HepG2 (cell line): ENCODE measurements around the gene RHOC. TPM values are rescaled to one million over a fixed set of nuclear protein-coding genes. Genes with fewer than 3 reads are reported as not detected.

Source experiments
- ADNP ChIP-seq: sonication (generic); formaldehyde crosslinking; IDR thresholded peaks from 2 replicates; pipeline ENCODE4 v1.4.0; 2020; ENCODE audit warnings: missing genetic modification reagents
- AFF4 ChIP-seq: sonication (generic); formaldehyde crosslinking; IDR thresholded peaks from 2 replicates; pipeline ENCODE4 v1.4.0; 2020; ENCODE audit warnings: missing genetic modification reagents
- BCL3 ChIP-seq: sonication (generic); formaldehyde crosslinking; IDR thresholded peaks from 2 replicates; pipeline ENCODE4 v1.5.1; 2020; ENCODE audit warnings: mild to moderate bottlenecking, missing genetic modification reagents, moderate library complexity
- BRCA1 ChIP-seq: sonication (generic); formaldehyde crosslinking; IDR thresholded peaks from 2 replicates; pipeline ENCODE4 v1.4.0; 2020; ENCODE audit warnings: missing genetic modification reagents
- CEBPZ ChIP-seq: IDR thresholded peaks from 2 replicates; pipeline ENCODE4 v1.6.1; 2012; ENCODE audit warnings: low read length, improper control_type of control experiment
- CENPX ChIP-seq: sonication (generic); formaldehyde crosslinking; IDR thresholded peaks from 2 replicates; pipeline ENCODE4 v1.9.0; 2021; ENCODE audit warnings: mild to moderate bottlenecking, missing genetic modification reagents, moderate library complexity
- HINFP ChIP-seq: sonication (generic); formaldehyde crosslinking; IDR thresholded peaks from 2 replicates; pipeline ENCODE4 v1.4.0; 2020; ENCODE audit warnings: low read depth, mild to moderate bottlenecking, missing genetic modification reagents
- HOXD1 ChIP-seq: sonication (generic); formaldehyde crosslinking; IDR thresholded peaks from 2 replicates; pipeline ENCODE4 v1.5.0; 2020; ENCODE audit warnings: missing genetic modification reagents
- PCBP2 ChIP-seq: fragments of 200-400 bp; formaldehyde crosslinking; optimal IDR thresholded peaks from 2 replicates; pipeline ENCODE3; 2018; ENCODE audit warnings: low read length, low read depth; ENCODE audit not compliant: poor library complexity, severe bottlenecking
- RARG ChIP-seq: sonication (generic); formaldehyde crosslinking; IDR thresholded peaks from 2 replicates; pipeline ENCODE4 v1.4.0; 2020; ENCODE audit warnings: low read depth, mild to moderate bottlenecking, missing genetic modification reagents
- RFXAP ChIP-seq: sonication (generic); formaldehyde crosslinking; IDR thresholded peaks from 2 replicates; pipeline ENCODE4 v1.4.0; 2020; ENCODE audit warnings: missing genetic modification reagents, borderline replicate concordance
- SKI ChIP-seq: fragments of 450-650 bp; IDR thresholded peaks from one replicate; pipeline ENCODE4 v1.6.1; 2018; ENCODE audit warnings: mild to moderate bottlenecking; ENCODE audit not compliant: partially characterized antibody
- ZKSCAN1 ChIP-seq: fragments of 150-350 bp; IDR thresholded peaks from 2 replicates; pipeline ENCODE4 v1.6.1; 2014; ENCODE audit warnings: low read length
- ZNF17 ChIP-seq: sonication (generic); formaldehyde crosslinking; IDR thresholded peaks from 2 replicates; pipeline ENCODE4 v1.5.0; 2020; ENCODE audit warnings: mild to moderate bottlenecking, missing genetic modification reagents
- ZNF326 ChIP-seq: sonication (generic); formaldehyde crosslinking; IDR thresholded peaks from 2 replicates; pipeline ENCODE4 v1.4.0; 2020; ENCODE audit warnings: missing genetic modification reagents, borderline replicate concordance
- ZNF329 ChIP-seq: sonication (generic); formaldehyde crosslinking; IDR thresholded peaks from 2 replicates; pipeline ENCODE4 v1.9.0; 2021; ENCODE audit warnings: low read depth, mild to moderate bottlenecking, missing genetic modification reagents
- ZNF709 ChIP-seq: sonication (generic); formaldehyde crosslinking; IDR thresholded peaks from 2 replicates; pipeline ENCODE4 v1.5.0; 2020; ENCODE audit warnings: mild to moderate bottlenecking, missing genetic modification reagents
- ZNF781 ChIP-seq: sonication (generic); formaldehyde crosslinking; IDR thresholded peaks from 2 replicates; pipeline ENCODE4 v1.5.1; 2020; ENCODE audit warnings: borderline replicate concordance, mild to moderate bottlenecking, missing genetic modification reagents; ENCODE audit errors: not compliant biosample characterization
- ZNF792 ChIP-seq: IDR thresholded peaks from 2 replicates; pipeline ENCODE4 v1.6.1; 2016
- ZSCAN21 ChIP-seq: sonication (generic); formaldehyde crosslinking; IDR thresholded peaks from 2 replicates; pipeline ENCODE4 v1.8.0; 2022; ENCODE audit warnings: mild to moderate bottlenecking, missing genetic modification reagents, moderate library complexity, borderline replicate concordance
- polyA plus RNA-seq, 8 experiments: library from polyadenylated mRNA; depleted of rRNA in 3 of 8; stranded (reverse) in 7 of 8; unstranded in 1 of 8; fragments of >200 nt; fragmentation: Illumina TruSeq in 4 of 8; extraction: Trizol in 4 of 8; gene quantifications; 2 replicates each; pipeline versions ENCODE4 v1.2.1 to v1.2.3, GENCODE V29; 2011 to 2016; ENCODE audit warnings: low read depth in 4 of 8, missing spikeins in 1 of 8, mixed read lengths in 1 of 8; ENCODE audit not compliant: insufficient read depth in 1 of 8
- total RNA-seq, 5 experiments: library from RNA; depleted of rRNA; stranded (reverse); fragments of >200 nt; fragmentation: Illumina TruSeq; extraction: Trizol; gene quantifications; 2 replicates each; pipeline ENCODE4 v1.2.3, GENCODE V29; 2016; ENCODE audit warnings: low read depth in 1 of 5

The RHOC gene
- total and polyA plus RNA-seq, 2 of the 13 experiments (the other 11 are each of a cell fraction or from before 2014, with no cell fraction given) = 64.3 to 182 TPM

GRCh38 chr1:112674986-112675727, 31.8 kb downstream of the RHOC start (continued):
- TF ChIP-seq CENPX = no peak
- TF ChIP-seq BRCA1 (CRISPR knock-in tag) = no peak
- TF ChIP-seq ZSCAN21 (CRISPR knock-in tag) = peak; percentile 52; the same call in 1 of the 2 replicates
- no peak for TF ChIP-seq ZNF326 (CRISPR knock-in tag)
- no peak for TF ChIP-seq RARG (CRISPR knock-in tag)
- TF ChIP-seq SKI = no peak
- TF ChIP-seq HINFP (CRISPR knock-in tag) = no peak
- TF ChIP-seq PCBP2 = no peak
- TF ChIP-seq CEBPZ = no peak
- no peak for TF ChIP-seq ZNF17 (CRISPR knock-in tag)
- TF ChIP-seq ADNP (CRISPR knock-in tag) = no peak
- no peak for TF ChIP-seq RFXAP
- TF ChIP-seq ZNF781 (CRISPR knock-in tag) = no peak
- no peak for TF ChIP-seq ZNF329 (CRISPR knock-in tag)
- peak; percentile 41 for TF ChIP-seq ZNF709 (CRISPR knock-in tag)
- 0 out of 2 replicates have a peak, but pooled peaks have one; percentile 7 for TF ChIP-seq HOXD1 (CRISPR knock-in tag)
- TF ChIP-seq BCL3 (CRISPR knock-in tag) = peak; percentile 44; the same call in 1 of the 2 replicates
- TF ChIP-seq ZKSCAN1 = no peak
- no peak for TF ChIP-seq ZNF792 (CRISPR knock-in tag)
- TF ChIP-seq AFF4 = no peak
